HG02623 (cell line): Measurements from ENCODE around the gene ACCS.

Experiments used
- ATAC-seq: cut with Tn5 transposase; IDR thresholded peaks from one replicate; pipeline ENCODE4 v1.9.1; 2021; ENCODE audit warnings: moderate library complexity; ENCODE audit not compliant: unreplicated experiment

The ACCS gene

DNA sequence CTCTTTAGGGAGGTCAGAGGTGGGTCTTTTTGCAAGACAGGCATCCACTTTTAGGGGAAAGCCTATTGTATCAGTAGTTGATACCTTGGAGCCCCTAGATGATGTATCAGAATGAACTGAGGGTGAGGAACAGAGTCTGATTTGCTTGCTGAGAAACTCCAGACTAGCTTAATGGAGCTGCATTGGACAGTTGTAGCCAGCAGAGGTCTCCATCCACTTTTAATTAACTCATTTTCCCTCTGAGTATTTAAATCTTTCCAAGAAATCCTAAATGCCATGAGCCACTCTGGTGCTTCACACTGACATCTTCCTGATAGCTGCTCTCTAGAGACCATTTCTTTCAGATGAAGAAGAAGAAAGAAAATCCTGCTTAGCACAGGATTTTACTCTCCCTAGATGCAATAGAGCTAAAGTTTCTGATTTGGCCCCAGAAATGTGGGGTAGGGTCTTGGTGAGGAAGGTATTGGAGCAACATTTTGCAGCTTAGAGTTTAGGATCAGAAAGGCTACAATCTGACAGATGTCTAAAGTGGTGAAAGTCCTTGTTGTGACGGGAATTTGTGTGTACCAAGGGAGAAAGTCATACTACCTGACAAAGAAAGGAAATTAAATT, 67.4 kb downstream of the ACCS start:
- no peak for ATAC-seq
